ENCODE measurements around the gene CACNA2D3. TPM values are rescaled to one million over a fixed set of nuclear protein-coding genes. Genes with fewer than 3 reads are reported as not detected.

CACNA2D3 gene
- total RNA-seq, 4 donors from 2014 or later, result 0.83 to 5.0 (median 2.5) TPM

GRCh38 chr3:54121414-54122323 is 683 bp upstream of the CACNA2D3 start:
- H3K27me3 ChIP-seq, result peaks cover 0 to 28% of the 10 kb centered on the region in 2 donors
- H3K36me3 ChIP-seq, result no peaks in the 10 kb centered on the region
- peak overlapping the region; percentile 22 to 57 for H3K4me3 ChIP-seq
- intact Hi-C loops (cut with DNase I; ENCODE audit: low total_unique reads), result no loop called here
- TF ChIP-seq CTCF (IDR thresholded peaks at IDR 0.05) (no peak), POLR2A (IDR thresholded peaks at IDR 0.05) (no peak)
- DNase-seq, result no peak
- H3K9me3 ChIP-seq, result no peaks in the 10 kb centered on the region
- H3K4me1 ChIP-seq, result peaks cover 0 to 11% of the 10 kb centered on the region in 2 donors
- H3K27ac ChIP-seq, result no peak overlapping the region

GRCh38 chr3:54123003-54123775 is 837 bp downstream of the CACNA2D3 start:
- Histone ChIP-seq H3K9me3 (no peaks in the 10 kb centered on the region), H3K36me3 (no peaks in the 10 kb centered on the region), H3K27me3 (peaks cover 0 to 21% of the 10 kb centered on the region in 2 donors), H3K4me1 (peaks cover 0 to 11% of the 10 kb centered on the region in 2 donors), H3K27ac (peak overlapping the region in 1 of 2 donors; percentile 6), H3K4me3 (peak overlapping the region; percentile 15 to 57)
- DNase-seq, result no peak
- TF ChIP-seq POLR2A (IDR thresholded peaks at IDR 0.05) (no peak), CTCF (IDR thresholded peaks at IDR 0.05) (no peak)
- intact Hi-C loops (cut with DNase I; ENCODE audit: low total_unique reads), result no loop called here

GRCh38 chr3:54123776-54124196 is 1.4 kb downstream of the CACNA2D3 start:
- H3K4me3 ChIP-seq, result peak overlapping the region; percentile 8 to 57
- H3K27me3 ChIP-seq, result peaks cover 0 to 15% of the 10 kb centered on the region in 2 donors
- no peak overlapping the region for H3K27ac ChIP-seq
- DNase-seq, result no peak
- no peaks in the 10 kb centered on the region for H3K36me3 ChIP-seq
- H3K4me1 ChIP-seq, result peaks cover 0 to 11% of the 10 kb centered on the region in 2 donors
- TF ChIP-seq CTCF (IDR thresholded peaks at IDR 0.05), result no peak
- no peak for TF ChIP-seq POLR2A (IDR thresholded peaks at IDR 0.05)
- no peaks in the 10 kb centered on the region for H3K9me3 ChIP-seq
- intact Hi-C loops (cut with DNase I; ENCODE audit: low total_unique reads), result no loop called here

GRCh38 chr3:54125300-54125699 is 2.9 kb downstream of the CACNA2D3 start:
- Histone ChIP-seq H3K4me1 (peaks cover 0 to 11% of the 10 kb centered on the region in 2 donors), H3K4me3 (no peak overlapping the region), H3K27ac (no peak overlapping the region), H3K9me3 (no peaks in the 10 kb centered on the region), H3K36me3 (no peaks in the 10 kb centered on the region), H3K27me3 (peaks cover 0 to 8% of the 10 kb centered on the region in 2 donors)
- intact Hi-C loops (cut with DNase I; ENCODE audit: low total_unique reads), result no loop called here
- DNase-seq, result no peak
- TF ChIP-seq CTCF (IDR thresholded peaks at IDR 0.05) (no peak), POLR2A (IDR thresholded peaks at IDR 0.05) (no peak)

All from uterus (tissue), 4 donors.